HEK293T (cell line): Measurements from ENCODE around the gene AGAP1.

Source experiments
- CTCF ChIA-PET: fragments of 350-600 bp; formaldehyde crosslinking; extraction: SDS; loops from one replicate; lab custom pipeline; 2021; ENCODE audit warnings: antibody characterized with exemption, inconsistent platforms; lab: Yijun Ruan, JAX
- POLR2A ChIA-PET: fragments of 350-600 bp; formaldehyde crosslinking; extraction: SDS; loops from one replicate; lab custom pipeline; 2020; ENCODE audit warnings: antibody characterized with exemption, inconsistent platforms; lab: Yijun Ruan, JAX
- DNase-seq: peaks from one replicate; pipeline ENCODE4 v3.0.0; 2012; ENCODE audit warnings: mixed read lengths; ENCODE audit errors: extremely low spot score
- ARNT ChIP-seq: fragments of 450-650 bp; IDR thresholded peaks from 2 replicates; pipeline ENCODE4 v1.6.1; 2017; ENCODE audit warnings: mild to moderate bottlenecking
- BHLHE40 ChIP-seq: fragments of 450-650 bp; IDR thresholded peaks from 2 replicates; pipeline ENCODE4 v1.6.1; 2016; ENCODE audit warnings: mild to moderate bottlenecking, moderate library complexity, borderline replicate concordance
- CTBP1 ChIP-seq: fragments of 450-650 bp; IDR thresholded peaks from 2 replicates; pipeline ENCODE4 v1.6.1; 2016; ENCODE audit warnings: borderline replicate concordance
- ELF4 ChIP-seq: fragments of 450-650 bp; IDR thresholded peaks from 2 replicates; pipeline ENCODE4 v1.6.1; 2017; ENCODE audit warnings: antibody characterized with exemption
- FOXA1 ChIP-seq: fragments of 450-650 bp; IDR thresholded peaks from 2 replicates; pipeline ENCODE4 v1.6.1; 2016; ENCODE audit warnings: mild to moderate bottlenecking
- FOXK2 ChIP-seq: fragments of 450-650 bp; IDR thresholded peaks from 2 replicates; pipeline ENCODE4 v1.6.1; 2016; ENCODE audit warnings: mild to moderate bottlenecking
- FOXM1 ChIP-seq: fragments of 450-650 bp; IDR thresholded peaks from 2 replicates; pipeline ENCODE4 v1.6.1; 2017; ENCODE audit warnings: mild to moderate bottlenecking, borderline replicate concordance
- HDGF ChIP-seq: fragments of 450-650 bp; IDR thresholded peaks from 2 replicates; pipeline ENCODE4 v1.6.1; 2017; ENCODE audit warnings: antibody characterized with exemption, borderline replicate concordance
- L3MBTL2 ChIP-seq: fragments of 450-650 bp; conservative IDR thresholded peaks from 2 replicates; pipeline ENCODE4 v1.6.1; 2016; ENCODE audit warnings: mild to moderate bottlenecking
- LEF1 ChIP-seq: fragments of 450-650 bp; IDR thresholded peaks from 2 replicates; pipeline ENCODE4 v1.6.1; 2017; ENCODE audit warnings: mild to moderate bottlenecking, borderline replicate concordance
- NFRKB ChIP-seq: fragments of 450-650 bp; IDR thresholded peaks from 2 replicates; pipeline ENCODE4 v1.6.1; 2016; ENCODE audit warnings: mild to moderate bottlenecking, moderate library complexity
- PKNOX1 ChIP-seq: fragments of 450-650 bp; IDR thresholded peaks from 2 replicates; pipeline ENCODE4 v1.6.1; 2016
- SP1 ChIP-seq: fragments of 450-650 bp; IDR thresholded peaks from 2 replicates; pipeline ENCODE4 v1.6.1; 2017
- SUZ12 ChIP-seq: fragments of 450-650 bp; IDR thresholded peaks from 2 replicates; pipeline ENCODE4 v1.6.1; 2016; ENCODE audit warnings: mild to moderate bottlenecking
- TARDBP ChIP-seq: fragments of 450-650 bp; IDR thresholded peaks from 2 replicates; pipeline ENCODE4 v1.6.1; 2016
- ZNF384 ChIP-seq: fragments of 450-650 bp; IDR thresholded peaks from 2 replicates; pipeline ENCODE4 v1.6.1; 2016

The AGAP1 gene

GRCh38 chr2:235563056-235563910, 69.4 kb downstream of the AGAP1 start:
- DNase-seq, result no peak
- ChIA-PET CTCF (no interaction called here), POLR2A (no interaction called here)
- no peak for TF ChIP-seq FOXM1

- POLR2A ChIA-PET, result no interaction called here
- TF ChIP-seq TARDBP (no peak), FOXK2 (no peak), ZNF384 (no peak), BHLHE40 (no peak), L3MBTL2 (no peak), NFRKB (no peak), FOXM1 (no peak), CTBP1 (no peak), FOXA1 (no peak), LEF1 (no peak), ELF4 (no peak), PKNOX1 (no peak), SP1 (no peak), SUZ12 (no peak), ARNT (no peak), HDGF (no peak)
- DNase-seq, result no peak
- CTCF ChIA-PET, result no interaction called here
These were observed 70.2 kb downstream of the AGAP1 start for GRCh38 chr2:235564066-235564465.

GRCh38 chr2:235564884-235565530, 71.2 kb downstream of the AGAP1 start:
- POLR2A ChIA-PET, result no interaction called here
- CTCF ChIA-PET, result no interaction called here
- TF ChIP-seq SP1, result no peak
- no peak for TF ChIP-seq SUZ12
- no peak for TF ChIP-seq ELF4
- no peak for TF ChIP-seq TARDBP
- TF ChIP-seq L3MBTL2, result no peak
- TF ChIP-seq FOXM1, result no peak
- TF ChIP-seq FOXA1, result no peak
- TF ChIP-seq LEF1, result no peak
- no peak for TF ChIP-seq CTBP1
- no peak for TF ChIP-seq BHLHE40
- no peak for TF ChIP-seq FOXK2
- DNase-seq, result no peak

- POLR2A ChIA-PET, result no interaction called here
- TF ChIP-seq BHLHE40 (no peak), ELF4 (no peak), FOXA1 (no peak), SUZ12 (no peak), HDGF (no peak), L3MBTL2 (no peak), FOXM1 (no peak), FOXK2 (no peak), ZNF384 (no peak), PKNOX1 (no peak), NFRKB (no peak), ARNT (no peak), TARDBP (no peak), CTBP1 (no peak), SP1 (no peak)
- CTCF ChIA-PET, result no interaction called here
- no peak for DNase-seq
These were observed 72.6 kb downstream of the AGAP1 start for GRCh38 chr2:235566415-235566814.

- POLR2A ChIA-PET, result no interaction called here
These were observed 73.2 kb downstream of the AGAP1 start for GRCh38 chr2:235566931-235567495.

More at GRCh38 chr2:235566931-235567495, 73.2 kb downstream of the AGAP1 start:
- CTCF ChIA-PET, result no interaction called here
- DNase-seq, result no peak
- TF ChIP-seq L3MBTL2 (no peak), NFRKB (no peak), FOXA1 (no peak), ZNF384 (no peak), ARNT (no peak), TARDBP (no peak), SP1 (no peak), SUZ12 (no peak), LEF1 (no peak), HDGF (no peak), ELF4 (no peak), PKNOX1 (no peak), CTBP1 (no peak)
